ENCODE data around the gene CLIP1. TPM values are rescaled to one million over a fixed set of nuclear protein-coding genes. Genes with fewer than 3 reads are reported as not detected.

Gene CLIP1
- polyA plus RNA-seq, 4 donors, result 31.7 to 43.0 (median 40.8) TPM

Other genes starting within 250 kb of the CLIP1 start
- gene IL31, start 248.4 kb downstream of the CLIP1 start, polyA plus RNA-seq (ENCODE audit: insufficient read length in 4 of 4), result not detected
- gene LRRC43, start 239.5 kb downstream of the CLIP1 start, polyA plus RNA-seq (ENCODE audit: insufficient read length in 4 of 4), result 1 to 10 TPM; 1.0 to 6.9 (median 4.4) TPM
- 1 to 10 TPM in 3 of 4 donors, under 1 TPM in 1; 0.85 to 6.2 (median 1.9) TPM for gene B3GNT4, start 219.0 kb downstream of the CLIP1 start, polyA plus RNA-seq (ENCODE audit: insufficient read length in 4 of 4)
- gene DIABLO, start 196.6 kb downstream of the CLIP1 start, polyA plus RNA-seq (ENCODE audit: insufficient read length in 4 of 4), result 10 to 100 TPM; 52.2 to 79.7 (median 73.1) TPM
- 10 to 100 TPM; 13.2 to 18.4 (median 17.6) TPM for gene VPS33A, start 156.2 kb downstream of the CLIP1 start, polyA plus RNA-seq (ENCODE audit: insufficient read length in 4 of 4)
- gene ZCCHC8, start 78.3 kb upstream of the CLIP1 start, polyA plus RNA-seq (ENCODE audit: insufficient read length in 4 of 4), result 10 to 100 TPM; 34.1 to 51.8 (median 41.8) TPM
- 100 to 1,000 TPM; 141 to 222 (median 210) TPM for gene RSRC2, start 104.3 kb upstream of the CLIP1 start, polyA plus RNA-seq (ENCODE audit: insufficient read length in 4 of 4)
- 10 to 100 TPM; 30.8 to 53.9 (median 33.2) TPM for gene KNTC1, start 104.6 kb upstream of the CLIP1 start, polyA plus RNA-seq (ENCODE audit: insufficient read length in 4 of 4)

All from left renal pelvis (tissue), 4 donors.